NCI-H2196 treated with DMSO at 0.1 percent for 48 hours (cell line): ENCODE results near the gene CYP2R1.
"Not testable (repeated sequence)": the region's sequence is repeated elsewhere in the genome, so short reads cannot be mapped to it uniquely, and the experiment has no call there.

ENCODE experiments used
- DNase-seq: peaks from one replicate; lab custom pipeline; 2025; ENCODE audit not compliant: unreplicated experiment; lab: John Stamatoyannopoulos, UW

Gene CYP2R1

DNA sequence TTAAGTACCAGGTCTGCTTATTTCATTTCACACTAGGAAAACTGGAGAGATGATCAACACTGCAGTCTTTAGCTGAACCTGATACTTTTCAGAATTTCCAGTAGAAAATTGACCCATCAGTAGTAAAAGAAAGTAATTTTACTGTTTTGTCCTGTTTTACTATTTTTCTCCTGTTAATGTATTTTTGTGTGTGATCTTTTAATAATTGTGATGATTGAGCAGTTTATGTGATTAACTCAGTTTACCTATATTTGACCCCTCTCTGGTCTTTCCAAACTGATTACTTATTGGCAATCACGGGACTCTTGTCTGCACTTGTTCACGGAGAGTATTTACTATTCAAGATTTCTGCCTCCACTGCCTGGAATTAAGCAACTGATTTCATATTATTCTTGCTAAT, 546 bp upstream of the CYP2R1 start:
- DNase-seq, result no peak

DNA sequence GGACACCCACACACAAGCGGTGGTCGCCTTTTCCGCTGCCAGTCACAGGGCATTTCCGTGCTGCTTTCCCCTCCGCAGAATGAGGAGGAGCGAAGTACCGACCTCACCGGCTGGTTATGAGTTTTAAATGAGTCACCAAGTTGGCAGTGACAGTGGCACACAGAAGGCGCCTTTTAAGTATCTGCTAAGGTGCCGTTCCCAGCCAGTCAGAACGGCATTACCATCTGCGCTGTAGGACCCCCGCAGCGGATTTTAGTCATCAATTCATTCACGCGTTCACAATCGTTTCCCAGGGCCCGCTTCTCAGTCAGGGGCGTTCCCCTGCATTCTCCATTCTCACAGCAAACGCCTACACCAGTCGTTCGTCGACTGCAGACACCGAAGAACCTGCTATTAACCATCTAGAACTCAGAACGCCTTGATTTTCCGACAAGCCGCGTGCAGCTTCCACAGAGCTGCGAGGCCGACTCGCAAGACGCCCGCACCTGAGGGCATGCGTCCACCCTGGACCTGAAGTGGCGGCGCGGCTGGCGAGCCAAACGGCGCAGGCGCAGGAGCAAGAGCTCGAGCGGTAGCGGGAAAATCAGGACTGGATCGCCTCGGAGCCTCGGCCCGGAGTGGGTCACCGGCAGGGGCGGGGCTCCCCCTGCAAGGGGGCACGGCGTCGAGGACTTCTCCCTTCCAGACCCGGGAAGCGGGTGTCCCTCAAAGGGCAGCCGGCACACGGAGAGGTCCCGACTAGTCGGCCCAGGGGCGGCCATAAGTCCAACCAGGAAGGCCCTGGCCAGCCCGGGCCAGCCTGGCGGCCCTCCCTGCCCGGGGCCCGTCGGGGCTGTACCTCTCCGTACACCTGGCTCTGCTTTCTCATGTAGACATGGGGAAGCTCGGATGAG, 642 bp downstream of the CYP2R1 start:
- DNase-seq, result peak; percentile 89

DNA sequence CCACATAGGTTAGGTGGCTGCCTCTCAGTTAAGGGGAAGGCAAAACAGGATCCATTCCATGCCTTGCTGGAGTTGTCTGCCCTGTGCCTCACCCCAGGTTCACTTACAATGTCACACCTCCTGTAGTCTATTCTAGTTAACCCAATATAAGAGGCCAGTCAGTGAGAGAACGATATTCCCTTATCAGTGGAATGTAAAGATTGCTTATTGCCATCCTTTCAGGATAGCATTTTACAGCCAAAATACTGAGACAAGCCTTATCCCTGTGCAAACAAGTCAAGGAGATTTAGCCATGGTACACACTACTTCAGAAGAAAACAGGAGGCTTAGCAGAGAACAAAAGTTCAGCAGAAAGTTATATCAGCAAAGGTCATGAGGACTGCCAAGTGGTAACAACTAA, 5.5 kb downstream of the CYP2R1 start:
- DNase-seq, result no peak

DNA sequence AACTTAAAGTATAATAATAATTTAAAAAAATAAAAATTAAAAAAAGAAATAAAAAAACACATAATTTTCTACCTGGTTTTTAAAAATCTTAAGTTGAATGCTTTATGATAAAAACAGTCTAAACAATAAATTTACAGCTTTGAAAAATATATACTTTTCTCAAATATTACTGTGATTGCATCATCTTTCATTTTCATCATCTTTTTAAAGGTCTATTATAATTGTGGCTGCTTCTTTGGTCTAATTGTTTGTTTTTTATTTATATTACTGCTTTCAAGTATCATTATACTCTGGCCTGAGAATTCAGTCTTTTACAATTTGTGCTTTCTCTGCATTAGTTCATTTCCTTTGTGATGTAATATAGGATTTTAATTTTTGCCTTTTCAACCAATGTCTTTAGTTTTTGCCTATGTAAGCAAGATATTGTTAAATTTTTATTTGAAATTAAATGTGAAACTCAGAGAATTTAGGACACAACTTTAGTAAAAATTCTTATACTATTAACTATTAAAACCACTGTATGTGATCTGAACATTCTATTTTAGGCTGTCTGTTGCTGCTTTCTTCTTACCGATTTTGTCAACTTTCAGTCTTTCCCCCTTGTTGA, 7.3 kb downstream of the CYP2R1 start:
- DNase-seq, result no peak

DNA sequence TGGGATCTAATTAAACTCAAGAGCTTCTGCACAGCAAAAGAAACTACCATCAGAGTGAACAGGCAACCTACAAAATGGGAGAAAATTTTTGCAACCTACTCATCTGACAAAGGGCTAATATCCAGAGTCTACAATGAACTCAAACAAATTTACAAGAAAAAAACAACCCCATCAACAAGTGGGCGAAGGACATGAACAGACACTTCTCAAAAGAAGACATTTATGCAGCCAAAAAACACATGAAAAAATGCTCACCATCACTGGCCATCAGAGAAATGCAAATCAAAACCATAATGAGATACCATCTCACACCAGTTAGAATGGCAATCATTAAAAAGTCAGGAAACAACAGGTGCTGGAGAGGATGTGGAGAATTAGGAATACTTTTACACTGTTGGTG, 8.3 kb downstream of the CYP2R1 start:
- DNase-seq, result not testable (repeated sequence)

DNA sequence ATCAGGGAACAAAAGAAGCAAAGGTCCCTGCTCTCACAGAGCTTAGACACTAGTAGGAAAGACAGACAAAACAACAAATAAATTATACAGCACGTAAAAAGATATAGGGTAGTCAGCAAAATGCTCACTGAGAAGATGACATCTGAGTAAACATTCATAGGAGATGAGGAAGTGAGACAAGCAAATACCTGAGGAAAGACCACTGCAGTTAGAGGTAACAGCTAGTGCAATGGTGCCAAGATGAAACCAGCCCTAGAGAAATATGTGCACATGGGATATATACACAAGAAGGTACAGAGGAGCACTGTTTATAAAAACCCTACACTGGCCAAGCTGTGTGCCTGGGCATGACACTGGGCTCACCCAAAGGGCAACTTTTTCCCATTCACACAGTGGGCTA, 9.8 kb downstream of the CYP2R1 start:
- no peak for DNase-seq

DNA sequence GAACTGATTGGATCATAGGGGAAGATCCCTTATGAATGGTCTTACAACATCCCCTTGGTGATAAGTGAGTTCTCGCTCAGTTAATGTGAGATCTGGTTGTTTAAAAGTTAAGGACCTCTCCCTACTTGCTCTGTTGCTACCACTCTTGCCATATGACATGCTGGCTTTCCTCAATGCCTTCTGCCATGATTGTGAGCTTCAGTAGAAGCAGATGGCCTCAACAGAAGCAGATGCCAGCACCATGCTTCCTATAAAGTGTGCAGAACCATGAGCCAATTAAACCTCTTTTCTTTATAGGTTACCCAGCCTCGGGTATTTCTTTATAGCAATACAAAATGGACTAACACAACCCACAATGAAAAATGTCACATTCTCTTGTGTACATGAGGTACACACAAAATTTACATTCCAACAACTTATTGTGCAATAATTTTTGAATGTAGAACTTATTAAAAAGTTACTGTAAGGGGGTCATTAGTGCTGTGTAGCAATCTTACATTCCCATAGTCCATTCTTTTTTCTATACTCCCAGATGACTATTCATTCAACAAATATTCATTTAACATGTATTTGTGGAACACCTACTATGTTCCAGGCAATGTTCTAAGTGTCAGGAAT, 10.3 kb downstream of the CYP2R1 start:
- DNase-seq, result no peak

DNA sequence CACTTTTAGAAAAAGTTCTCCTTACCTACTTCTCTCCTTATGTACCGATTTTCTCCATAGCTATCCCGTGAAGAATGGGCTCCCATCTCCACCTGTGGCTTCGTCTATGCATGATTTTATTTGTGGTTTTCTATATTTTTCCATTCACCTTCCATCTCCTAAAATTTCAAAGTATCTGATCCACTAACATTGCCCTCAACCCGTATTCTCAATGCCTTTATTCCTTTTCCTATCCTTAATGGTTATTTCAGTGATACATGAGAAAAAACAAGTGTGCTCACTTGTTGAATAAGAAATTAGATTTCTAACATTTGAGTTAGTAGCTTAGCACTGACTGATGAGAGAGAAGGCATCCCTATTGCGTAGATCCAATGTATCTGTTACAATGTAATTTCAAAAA, 16.9 kb downstream of the CYP2R1 start:
- no peak for DNase-seq

DNA sequence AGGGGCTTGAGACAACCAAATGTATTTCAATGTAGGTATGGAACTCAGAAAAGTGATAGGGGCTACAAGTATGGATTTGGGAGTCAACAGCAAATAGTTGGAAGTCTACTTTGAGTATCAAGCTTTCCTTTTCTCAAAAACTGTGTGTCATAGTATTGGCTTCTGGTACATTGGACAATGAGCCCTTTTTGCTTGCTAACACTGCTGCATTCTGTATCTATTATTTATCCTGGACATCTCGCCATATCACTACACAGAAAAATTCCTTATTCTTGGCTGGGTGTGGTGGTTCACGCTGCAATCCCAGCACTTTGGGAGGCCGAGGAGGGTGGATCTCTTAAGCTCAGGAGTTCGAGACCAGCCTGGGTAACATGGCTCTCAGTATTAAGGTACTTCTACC, 18.4 kb downstream of the CYP2R1 start:
- no peak for DNase-seq

DNA sequence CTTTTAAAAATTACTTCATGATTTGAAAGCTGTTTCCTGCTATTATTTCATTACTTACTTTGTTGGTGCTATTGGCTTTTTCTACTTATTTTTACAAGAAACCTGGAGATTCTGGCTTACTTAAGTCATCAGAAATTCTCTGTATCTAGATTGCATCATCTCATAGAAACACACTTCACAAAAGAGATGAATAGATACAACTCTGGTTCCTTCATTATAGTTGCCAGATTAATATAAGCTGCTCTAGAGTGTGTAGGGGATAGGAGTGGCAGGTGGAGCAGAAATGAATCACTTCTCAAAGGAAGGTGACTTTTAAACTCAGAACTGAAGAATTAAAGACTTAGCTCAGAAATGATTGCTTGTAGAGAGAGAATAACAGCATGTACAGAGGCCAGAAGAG, 20.0 kb downstream of the CYP2R1 start:
- DNase-seq, result no peak

DNA sequence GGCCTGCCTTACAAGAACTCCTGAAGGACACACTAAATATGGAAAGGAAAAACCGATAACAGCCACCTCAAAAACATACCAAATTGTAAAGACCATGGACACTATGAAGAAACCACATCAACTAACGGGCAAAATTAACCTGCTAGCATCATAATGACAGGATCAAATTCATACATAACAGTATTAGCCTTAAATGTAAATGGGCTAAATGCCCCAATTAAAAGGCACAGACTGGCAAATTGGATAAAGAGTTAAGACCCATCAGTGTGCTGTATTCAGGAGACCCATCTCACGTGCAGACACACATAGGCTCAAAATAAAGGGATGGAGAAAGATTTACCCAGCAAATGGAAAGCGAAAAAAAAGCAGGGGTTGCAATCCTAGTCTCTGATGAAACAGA, 28.3 kb downstream of the CYP2R1 start:
- DNase-seq, result not testable (repeated sequence)

DNA sequence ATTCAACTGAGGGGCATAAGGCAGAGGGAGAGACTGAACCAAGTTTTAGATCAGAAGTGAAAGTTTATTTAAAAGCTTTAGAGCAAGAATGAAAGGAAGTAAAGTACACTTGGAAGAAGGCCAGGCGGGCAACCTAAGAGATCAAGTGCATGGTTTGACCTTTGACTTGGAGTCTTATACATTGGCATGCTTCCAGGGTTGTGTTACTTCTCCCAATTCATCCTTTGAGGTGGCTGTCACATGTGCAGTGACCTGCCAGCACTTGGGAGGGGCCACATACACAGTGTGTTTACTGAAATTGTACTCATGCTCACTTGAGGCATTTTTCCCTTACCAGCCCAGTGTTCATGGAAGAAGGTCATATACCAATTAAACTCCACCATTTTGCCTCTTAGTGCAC, 30.4 kb downstream of the CYP2R1 start:
- peak; percentile 10 for DNase-seq

DNA sequence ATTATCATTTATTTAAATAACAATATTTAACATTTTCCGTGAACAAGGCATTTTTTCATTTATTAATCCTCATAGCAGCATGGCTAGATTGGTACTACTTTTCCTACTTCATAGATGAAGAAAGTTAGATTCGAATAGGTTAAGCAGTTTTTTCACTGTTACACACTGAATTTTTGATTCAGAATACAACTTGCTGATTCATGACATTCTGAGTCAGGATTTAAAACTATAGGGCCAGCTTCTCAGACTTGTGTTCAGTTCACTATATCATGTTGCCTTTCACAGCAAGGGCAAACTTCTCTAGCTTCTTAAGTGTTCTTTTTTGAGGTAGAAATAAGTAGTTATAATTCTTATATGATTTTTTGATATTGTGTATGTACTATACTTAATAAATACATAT, 31.5 kb downstream of the CYP2R1 start:
- DNase-seq, result no peak

DNA sequence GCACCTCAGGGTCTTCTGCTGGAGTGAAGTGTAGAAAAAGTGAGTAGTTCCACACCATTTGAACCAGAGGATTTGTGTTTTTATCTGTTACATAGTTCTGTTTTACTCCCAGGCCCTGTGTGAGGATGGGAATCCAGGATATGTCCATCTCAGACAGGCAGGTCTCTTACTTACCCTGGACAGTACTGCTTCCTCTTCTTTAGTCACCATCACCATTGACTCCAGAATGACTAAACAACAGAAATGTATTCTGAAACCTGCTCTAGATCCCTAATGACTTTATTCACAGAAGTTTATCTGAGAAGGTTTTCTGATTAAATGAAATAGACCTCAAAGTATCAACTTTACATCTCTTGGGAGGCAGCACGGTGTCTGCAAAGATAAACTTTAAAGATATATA, 33.6 kb downstream of the CYP2R1 start:
- DNase-seq, result no peak

DNA sequence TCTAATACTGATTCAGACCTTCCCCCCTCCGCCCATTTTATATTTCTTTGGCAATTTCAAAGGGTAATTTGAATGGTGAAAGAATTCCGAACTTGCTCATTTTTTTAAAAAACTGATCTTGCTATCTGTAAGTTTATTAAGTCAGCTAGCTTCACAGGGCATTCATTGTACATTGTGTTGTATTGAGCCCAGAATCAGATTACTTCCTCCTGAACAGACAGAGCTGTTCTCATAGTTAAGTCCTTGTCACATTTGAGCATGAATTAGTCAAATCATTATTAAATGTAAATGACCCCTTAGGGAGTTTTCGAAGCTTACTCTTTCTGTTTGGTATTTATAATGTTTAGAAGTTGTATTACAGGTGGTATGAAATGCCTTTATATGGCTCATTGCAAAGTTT, 34.4 kb downstream of the CYP2R1 start:
- no peak for DNase-seq

DNA sequence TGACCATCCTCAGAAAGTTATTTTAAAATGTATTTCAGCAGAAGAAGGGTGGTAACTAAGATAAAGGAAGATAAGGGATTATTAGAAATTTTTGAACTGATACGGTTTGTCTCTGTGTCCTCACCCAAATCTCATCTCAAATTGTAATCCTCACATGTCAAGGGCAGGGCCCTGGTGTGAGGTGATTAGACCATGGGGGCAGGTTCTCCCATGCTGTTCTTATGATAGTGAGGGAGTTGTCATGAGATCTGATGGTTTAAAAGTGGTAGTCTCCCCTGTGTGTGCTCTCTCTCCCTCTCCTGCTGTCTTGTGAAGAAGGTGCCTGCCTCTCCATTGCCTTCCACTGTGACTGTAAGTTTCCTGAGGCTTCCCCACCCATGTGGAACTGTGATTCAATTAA, 36.1 kb downstream of the CYP2R1 start:
- no peak for DNase-seq

DNA sequence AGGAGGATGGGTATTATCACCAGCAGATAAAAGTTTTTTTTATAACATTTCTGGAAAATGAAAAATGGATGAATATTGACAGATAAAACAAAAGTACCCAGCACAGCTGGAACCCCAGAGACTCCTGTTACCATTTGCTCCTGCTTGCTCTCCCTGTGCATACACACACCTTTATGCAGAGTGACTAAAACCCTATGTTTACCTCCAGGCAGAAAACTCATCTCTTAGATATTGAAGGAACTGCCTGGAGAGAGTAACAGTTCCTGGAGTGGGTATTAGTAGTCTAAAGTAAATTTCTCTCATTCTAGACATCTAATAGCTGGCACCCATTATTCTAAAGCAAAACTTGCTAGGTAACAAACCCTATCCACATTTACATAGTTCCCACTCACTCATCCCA, 38.0 kb downstream of the CYP2R1 start:
- DNase-seq, result no peak

DNA sequence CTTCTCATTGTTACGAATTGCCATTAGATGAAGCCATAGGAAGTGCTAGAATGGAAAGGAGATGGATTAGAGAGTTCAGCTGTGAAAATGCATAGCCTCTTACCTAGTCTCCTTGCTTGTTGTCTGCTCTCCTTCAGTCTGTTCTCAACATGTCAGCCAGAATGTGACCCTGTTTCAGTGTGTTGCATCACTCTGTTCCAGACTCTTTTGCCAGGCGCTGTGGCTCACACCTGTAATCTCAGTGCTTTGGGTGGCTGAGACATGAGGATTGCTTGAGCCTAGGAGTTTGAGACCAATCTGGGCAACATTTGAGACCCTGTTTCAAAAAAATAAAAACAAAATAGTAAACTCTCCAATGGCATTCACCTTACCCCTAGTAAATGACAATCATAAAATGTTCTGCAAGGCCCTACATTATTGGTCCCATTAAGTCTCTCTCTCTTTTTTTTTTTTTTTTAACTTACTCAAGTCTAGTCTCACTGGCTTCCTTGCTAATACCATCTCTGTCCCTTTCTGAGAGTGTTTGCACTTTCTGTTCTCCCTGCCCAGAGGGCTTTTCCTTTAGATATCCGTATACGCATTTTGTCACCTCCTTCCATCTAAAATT, 39.4 kb downstream of the CYP2R1 start:
- no peak for DNase-seq

DNA sequence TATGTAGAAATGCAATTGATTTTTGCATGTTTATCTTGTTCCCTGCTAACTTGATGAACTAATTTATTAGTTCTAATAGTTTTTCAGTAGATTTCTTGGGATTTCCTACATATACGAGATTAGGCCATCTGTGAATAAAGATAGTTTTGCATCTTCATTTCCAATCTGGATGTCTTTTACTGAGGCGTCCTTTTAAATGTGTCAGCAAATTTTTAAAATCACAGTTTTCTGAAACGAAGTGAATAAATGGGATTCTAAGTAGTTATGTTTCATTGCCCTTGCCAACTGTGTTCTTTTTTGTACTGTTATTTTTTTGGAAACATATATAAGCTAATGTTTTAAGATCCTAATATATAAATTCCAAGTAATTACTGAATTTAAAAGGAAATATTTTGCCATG, 50.0 kb downstream of the CYP2R1 start:
- DNase-seq, result no peak

DNA sequence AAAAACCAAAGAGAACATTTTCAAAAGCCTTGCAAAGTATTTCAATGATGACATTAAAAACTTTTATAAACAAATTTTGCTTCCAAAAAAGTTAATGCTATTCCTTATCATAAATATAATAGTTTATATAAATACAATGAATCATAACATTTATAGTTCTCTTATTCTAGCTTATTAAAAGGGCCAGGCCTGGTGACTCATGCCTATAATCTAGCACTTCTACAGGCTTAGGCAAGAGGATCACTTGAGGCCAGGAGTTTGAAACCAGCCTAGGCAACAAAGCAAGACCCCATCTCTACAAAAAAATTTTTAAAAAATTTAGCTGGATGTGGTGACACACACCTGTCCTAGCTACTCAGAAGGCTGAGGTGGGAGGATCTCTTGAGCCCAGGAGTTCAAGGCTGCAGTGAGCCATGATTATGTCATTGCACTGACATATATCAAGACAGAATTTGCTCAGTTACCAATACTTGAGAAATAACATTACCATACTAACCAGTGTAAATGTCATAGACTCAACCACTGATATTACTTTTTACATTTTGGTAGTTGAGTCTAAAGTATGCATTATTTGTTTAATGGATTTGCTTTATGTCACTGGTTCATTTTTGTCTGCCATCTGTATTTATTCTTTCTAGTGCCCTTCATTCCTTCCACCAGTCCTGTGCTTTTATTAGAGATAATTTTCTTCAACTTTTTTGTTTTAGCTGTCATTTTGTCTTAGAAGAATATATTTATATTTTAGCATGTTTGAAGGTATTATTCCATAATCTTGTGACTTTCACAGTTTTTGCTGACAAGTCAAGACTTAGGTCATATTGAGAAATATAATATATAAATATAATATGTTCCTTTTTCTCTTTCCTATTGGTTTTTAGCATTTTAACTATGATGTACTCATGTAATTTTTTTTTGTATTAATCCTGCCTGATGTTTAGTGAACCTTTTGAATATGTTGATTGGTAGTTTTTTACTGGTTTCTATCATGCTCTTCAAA, 56.2 kb downstream of the CYP2R1 start:
- DNase-seq, result no peak
